SH-SY5Y (cell line): ENCODE data around the gene ARHGAP31.

Source experiments
- GATA2 ChIP-seq: IDR thresholded peaks from 2 replicates; pipeline ENCODE4 v1.6.1; 2011; ENCODE audit warnings: mild to moderate bottlenecking, low read depth, low read length
- GATA3 ChIP-seq: IDR thresholded peaks from 2 replicates; pipeline ENCODE4 v1.6.1; 2011; ENCODE audit warnings: low read depth, mild to moderate bottlenecking, low read length, moderate library complexity

DNA sequence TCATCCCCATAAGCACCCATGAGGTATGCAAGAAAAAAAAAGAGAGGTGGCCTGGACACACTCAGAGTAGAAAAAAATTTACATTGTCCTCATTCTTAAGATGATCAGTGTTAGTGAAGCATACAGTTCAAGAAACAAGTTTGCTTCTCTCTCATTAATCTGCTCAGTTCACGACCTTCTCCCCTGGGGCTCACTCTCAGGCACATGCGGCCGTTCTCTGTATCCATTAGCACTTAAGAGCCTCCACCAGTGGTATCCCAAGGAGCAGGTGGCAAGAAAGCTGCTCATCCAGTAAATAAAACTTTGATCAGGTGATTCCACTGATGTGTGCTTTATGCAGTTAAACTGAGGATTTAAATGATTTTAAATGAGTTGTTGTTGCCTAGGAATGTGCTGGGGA lies 57.4 kb downstream of the ARHGAP31 start:
- no peak for TF ChIP-seq GATA3
- no peak for TF ChIP-seq GATA2
